ENCODE measurements around the gene YWHAE.

The YWHAE gene

GRCh38 chr17:1315891-1316403 lies 84.1 kb downstream of the YWHAE start:
- Histone ChIP-seq H3K14ac (ENCODE audit: low read length) (no peak overlapping the region), H2AFZ (ENCODE audit: low read length) (peak overlapping the region; percentile 59), H3K36me3 (replicated peaks in 1 of 2; ENCODE audit: control insufficient read depth in 2 of 2, insufficient read depth in 2 of 2, low read length in 2 of 2) (no peaks in the 10 kb centered on the region), H3K4ac (ENCODE audit: low read length) (no peak overlapping the region), H3K18ac (ENCODE audit: low read length) (peak overlapping the region; percentile 48), H3K27ac (replicated peaks; ENCODE audit: low read length) (no peak overlapping the region), H3K4me1 (ENCODE audit: control insufficient read depth in 2 of 2, insufficient read depth in 1 of 2, low read depth in 1 of 2, low read length in 2 of 2) (peaks cover 4 to 10% of the 10 kb centered on the region in 2 donors), H3K23ac (ENCODE audit: low read depth, low read length, poor library complexity) (no peak overlapping the region), H4K91ac (ENCODE audit: low read depth, low read length, poor library complexity) (no peak overlapping the region), H3K9ac (ENCODE audit: low read depth, low read length, poor library complexity) (no peak overlapping the region), H2AK5ac (ENCODE audit: low read depth, low read length) (no peak overlapping the region), H2BK5ac (ENCODE audit: low read length) (no peak overlapping the region), H2BK120ac (ENCODE audit: low read depth, low read length) (peak overlapping the region; percentile 47), H2BK15ac (ENCODE audit: low read length) (peak overlapping the region; percentile 78), H3K4me2 (ENCODE audit: insufficient read depth, low read length, poor library complexity, severe bottlenecking) (no peak overlapping the region), H3K4me3 (ENCODE audit: low read length in 2 of 2) (no peak overlapping the region), H2BK12ac (ENCODE audit: low read length) (no peak overlapping the region), H3K79me1 (ENCODE audit: low read depth, low read length) (no peaks in the 10 kb centered on the region), H3K9me3 (replicated peaks in 1 of 2; ENCODE audit: control insufficient read depth in 2 of 2, insufficient read depth in 1 of 2, low read depth in 1 of 2, low read length in 2 of 2) (no peaks in the 10 kb centered on the region), H4K8ac (ENCODE audit: low read depth, low read length) (no peak overlapping the region), H3K27me3 (ENCODE audit: control insufficient read depth in 3 of 3, insufficient read depth in 3 of 3, low read depth in 1 of 3, low read length in 3 of 3) (peaks cover 0 to 10% (median 0%) of the 10 kb centered on the region in 3 experiments)
- no CpG with 5 or more reads among the region's 10 CpGs for WGBS, 2 donors (ENCODE audit: extremely low coverage in 2 of 2, insufficient read length in 2 of 2, insufficient replicate concordance in 1 of 2)
- no peak for DNase-seq (ENCODE audit: low spot score)

- Histone ChIP-seq H3K4me1 (ENCODE audit: control insufficient read depth in 2 of 2, insufficient read depth in 1 of 2, low read depth in 1 of 2, low read length in 2 of 2) (peaks cover 4 to 10% of the 10 kb centered on the region in 2 donors), H2BK5ac (ENCODE audit: low read length) (no peak overlapping the region), H3K4ac (ENCODE audit: low read length) (no peak overlapping the region), H3K14ac (ENCODE audit: low read length) (no peak overlapping the region), H4K8ac (ENCODE audit: low read depth, low read length) (no peak overlapping the region), H3K27me3 (ENCODE audit: control insufficient read depth in 3 of 3, insufficient read depth in 3 of 3, low read depth in 1 of 3, low read length in 3 of 3) (peaks cover 0 to 10% (median 0%) of the 10 kb centered on the region in 3 experiments), H3K9me3 (replicated peaks in 1 of 2; ENCODE audit: control insufficient read depth in 2 of 2, insufficient read depth in 1 of 2, low read depth in 1 of 2, low read length in 2 of 2) (no peaks in the 10 kb centered on the region), H2BK12ac (ENCODE audit: low read length) (peak overlapping the region; percentile 90), H2BK15ac (ENCODE audit: low read length) (peak overlapping the region; percentile 78), H3K27ac (replicated peaks; ENCODE audit: low read length) (no peak overlapping the region), H2AK5ac (ENCODE audit: low read depth, low read length) (peak overlapping the region; percentile 83), H3K4me3 (ENCODE audit: low read length in 2 of 2) (no peak overlapping the region), H4K91ac (ENCODE audit: low read depth, low read length, poor library complexity) (no peak overlapping the region), H3K36me3 (replicated peaks in 1 of 2; ENCODE audit: control insufficient read depth in 2 of 2, insufficient read depth in 2 of 2, low read length in 2 of 2) (no peaks in the 10 kb centered on the region), H2AFZ (ENCODE audit: low read length) (peak overlapping the region; percentile 59), H3K79me1 (ENCODE audit: low read depth, low read length) (no peaks in the 10 kb centered on the region), H2BK120ac (ENCODE audit: low read depth, low read length) (peak overlapping the region; percentile 47), H3K23ac (ENCODE audit: low read depth, low read length, poor library complexity) (no peak overlapping the region), H3K9ac (ENCODE audit: low read depth, low read length, poor library complexity) (no peak overlapping the region), H3K18ac (ENCODE audit: low read length) (peak overlapping the region; percentile 71), H3K4me2 (ENCODE audit: insufficient read depth, low read length, poor library complexity, severe bottlenecking) (no peak overlapping the region)
- WGBS, 2 donors (ENCODE audit: extremely low coverage in 2 of 2, insufficient read length in 2 of 2, insufficient replicate concordance in 1 of 2): no CpG with 5 or more reads among the region's 10 CpGs
- DNase-seq (ENCODE audit: low spot score): no peak
Observed at GRCh38 chr17:1315409-1315808, 84.6 kb downstream of the YWHAE start.

- H3K9me3 ChIP-seq (replicated peaks in 1 of 2; ENCODE audit: control insufficient read depth in 2 of 2, insufficient read depth in 1 of 2, low read depth in 1 of 2, low read length in 2 of 2): no peaks in the 10 kb centered on the region
- H3K23ac ChIP-seq (ENCODE audit: low read depth, low read length, poor library complexity): no peak overlapping the region
- no peak overlapping the region for H3K9ac ChIP-seq (ENCODE audit: low read depth, low read length, poor library complexity)
- no peak overlapping the region for H2BK5ac ChIP-seq (ENCODE audit: low read length)
- H3K36me3 ChIP-seq (replicated peaks in 1 of 2; ENCODE audit: control insufficient read depth in 2 of 2, insufficient read depth in 2 of 2, low read length in 2 of 2): no peaks in the 10 kb centered on the region
- no peak overlapping the region for H2BK15ac ChIP-seq (ENCODE audit: low read length)
- H3K27me3 ChIP-seq (ENCODE audit: control insufficient read depth in 3 of 3, insufficient read depth in 3 of 3, low read depth in 1 of 3, low read length in 3 of 3): peaks cover 0 to 10% (median 0%) of the 10 kb centered on the region in 3 experiments
- H2AK5ac ChIP-seq (ENCODE audit: low read depth, low read length): no peak overlapping the region
- H3K79me1 ChIP-seq (ENCODE audit: low read depth, low read length): no peaks in the 10 kb centered on the region
- H3K18ac ChIP-seq (ENCODE audit: low read length): no peak overlapping the region
- no peak overlapping the region for H2AFZ ChIP-seq (ENCODE audit: low read length)
- WGBS, 2 donors (ENCODE audit: extremely low coverage in 2 of 2, insufficient read length in 2 of 2, insufficient replicate concordance in 1 of 2): no CpG with 5 or more reads among the region's 8 CpGs
- no peak overlapping the region for H3K27ac ChIP-seq (replicated peaks; ENCODE audit: low read length)
- H3K4me2 ChIP-seq (ENCODE audit: insufficient read depth, low read length, poor library complexity, severe bottlenecking): no peak overlapping the region
- peaks cover 4 to 10% of the 10 kb centered on the region in 2 donors for H3K4me1 ChIP-seq (ENCODE audit: control insufficient read depth in 2 of 2, insufficient read depth in 1 of 2, low read depth in 1 of 2, low read length in 2 of 2)
- no peak overlapping the region for H2BK120ac ChIP-seq (ENCODE audit: low read depth, low read length)
- H3K14ac ChIP-seq (ENCODE audit: low read length): no peak overlapping the region
- no peak overlapping the region for H4K8ac ChIP-seq (ENCODE audit: low read depth, low read length)
- H2BK12ac ChIP-seq (ENCODE audit: low read length): no peak overlapping the region
- H4K91ac ChIP-seq (ENCODE audit: low read depth, low read length, poor library complexity): no peak overlapping the region
- no peak overlapping the region for H3K4me3 ChIP-seq (ENCODE audit: low read length in 2 of 2)
- no peak overlapping the region for H3K4ac ChIP-seq (ENCODE audit: low read length)
- DNase-seq (ENCODE audit: low spot score): no peak
Observed at GRCh38 chr17:1313270-1314005, 86.6 kb downstream of the YWHAE start.

GRCh38 chr17:1312261-1312870 lies 87.7 kb downstream of the YWHAE start:
- Histone ChIP-seq H3K4me1 (ENCODE audit: control insufficient read depth in 2 of 2, insufficient read depth in 1 of 2, low read depth in 1 of 2, low read length in 2 of 2) (peaks cover 4 to 10% of the 10 kb centered on the region in 2 donors), H2BK12ac (ENCODE audit: low read length) (no peak overlapping the region), H4K91ac (ENCODE audit: low read depth, low read length, poor library complexity) (no peak overlapping the region), H2BK120ac (ENCODE audit: low read depth, low read length) (no peak overlapping the region), H2AK5ac (ENCODE audit: low read depth, low read length) (peak overlapping the region; percentile 66), H3K9ac (ENCODE audit: low read depth, low read length, poor library complexity) (no peak overlapping the region), H2BK15ac (ENCODE audit: low read length) (no peak overlapping the region), H3K18ac (ENCODE audit: low read length) (peak overlapping the region; percentile 73), H3K14ac (ENCODE audit: low read length) (no peak overlapping the region), H2BK5ac (ENCODE audit: low read length) (no peak overlapping the region), H3K4ac (ENCODE audit: low read length) (no peak overlapping the region), H3K79me1 (ENCODE audit: low read depth, low read length) (no peaks in the 10 kb centered on the region), H3K27me3 (ENCODE audit: control insufficient read depth in 3 of 3, insufficient read depth in 3 of 3, low read depth in 1 of 3, low read length in 3 of 3) (peaks cover 0 to 10% (median 0%) of the 10 kb centered on the region in 3 experiments), H2AFZ (ENCODE audit: low read length) (peak overlapping the region; percentile 35), H3K36me3 (replicated peaks in 1 of 2; ENCODE audit: control insufficient read depth in 2 of 2, insufficient read depth in 2 of 2, low read length in 2 of 2) (no peaks in the 10 kb centered on the region), H3K27ac (replicated peaks; ENCODE audit: low read length) (no peak overlapping the region), H4K8ac (ENCODE audit: low read depth, low read length) (no peak overlapping the region), H3K23ac (ENCODE audit: low read depth, low read length, poor library complexity) (no peak overlapping the region), H3K4me3 (ENCODE audit: low read length in 2 of 2) (no peak overlapping the region), H3K9me3 (replicated peaks in 1 of 2; ENCODE audit: control insufficient read depth in 2 of 2, insufficient read depth in 1 of 2, low read depth in 1 of 2, low read length in 2 of 2) (no peaks in the 10 kb centered on the region), H3K4me2 (ENCODE audit: insufficient read depth, low read length, poor library complexity, severe bottlenecking) (no peak overlapping the region)
- no CpG with 5 or more reads among the region's 9 CpGs for WGBS, 2 donors (ENCODE audit: extremely low coverage in 2 of 2, insufficient read length in 2 of 2, insufficient replicate concordance in 1 of 2)
- DNase-seq (ENCODE audit: low spot score): peak; percentile 45

All from neuronal stem cell (in vitro differentiated cells).